ENCODE data around the gene STX11. TPM values are rescaled to one million over a fixed set of nuclear protein-coding genes. Genes with fewer than 3 reads are reported as not detected.

The STX11 gene
- total RNA-seq, 3 donors from 2014 or later: 20.0 to 46.4 (median 22.8) TPM

- TF ChIP-seq POLR2A (IDR thresholded peaks at IDR 0.05) (no peak), CTCF (IDR thresholded peaks at IDR 0.05) (no peak), POLR2AphosphoS5 (IDR thresholded peaks at IDR 0.05) (no peak)
- intact Hi-C loops (cut with DNase I; ENCODE audit: low total_unique reads): no loop called here
Observed at GRCh38 chr6:144185133-144185836, 35.0 kb downstream of the STX11 start.

GRCh38 chr6:144186817-144187625, 36.7 kb downstream of the STX11 start:
- no peak overlapping the region for H3K4me3 ChIP-seq
- intact Hi-C loops (cut with DNase I; ENCODE audit: low total_unique reads): no loop called here
- TF ChIP-seq POLR2A (IDR thresholded peaks at IDR 0.05) (no peak), CTCF (IDR thresholded peaks at IDR 0.05) (no peak), POLR2AphosphoS5 (IDR thresholded peaks at IDR 0.05) (no peak)
- no peak for DNase-seq (ENCODE audit: low spot score in 2 of 2)
- no peaks in the 10 kb centered on the region for H3K27me3 ChIP-seq
- H3K36me3 ChIP-seq: no peaks in the 10 kb centered on the region
- H3K9me3 ChIP-seq: no peaks in the 10 kb centered on the region
- H3K27ac ChIP-seq: no peak overlapping the region
- no peaks in the 10 kb centered on the region for H3K4me1 ChIP-seq

More at GRCh38 chr6:144185133-144185836, 35.0 kb downstream of the STX11 start:
- Histone ChIP-seq H3K9me3 (no peaks in the 10 kb centered on the region), H3K27me3 (no peaks in the 10 kb centered on the region), H3K27ac (no peak overlapping the region), H3K36me3 (no peaks in the 10 kb centered on the region), H3K4me1 (no peaks in the 10 kb centered on the region), H3K4me3 (no peak overlapping the region)
- DNase-seq (ENCODE audit: low spot score in 2 of 2): no peak

GRCh38 chr6:144189351-144189750, 39.0 kb downstream of the STX11 start:
- Histone ChIP-seq H3K9me3 (no peaks in the 10 kb centered on the region), H3K4me1 (no peaks in the 10 kb centered on the region), H3K27ac (no peak overlapping the region), H3K36me3 (no peaks in the 10 kb centered on the region), H3K27me3 (no peaks in the 10 kb centered on the region), H3K4me3 (no peak overlapping the region)
- intact Hi-C loops (cut with DNase I; ENCODE audit: low total_unique reads): no loop called here
- no peak for DNase-seq (ENCODE audit: low spot score in 2 of 2)
- TF ChIP-seq POLR2A (IDR thresholded peaks at IDR 0.05) (no peak), CTCF (IDR thresholded peaks at IDR 0.05) (no peak), POLR2AphosphoS5 (IDR thresholded peaks at IDR 0.05) (no peak)

GRCh38 chr6:144190080-144190479, 39.8 kb downstream of the STX11 start:
- Histone ChIP-seq H3K36me3 (no peaks in the 10 kb centered on the region), H3K27me3 (no peaks in the 10 kb centered on the region), H3K4me1 (no peaks in the 10 kb centered on the region), H3K4me3 (no peak overlapping the region), H3K27ac (no peak overlapping the region), H3K9me3 (no peaks in the 10 kb centered on the region)
- no peak for DNase-seq (ENCODE audit: low spot score in 2 of 2)
- TF ChIP-seq POLR2AphosphoS5 (IDR thresholded peaks at IDR 0.05) (no peak), CTCF (IDR thresholded peaks at IDR 0.05) (no peak), POLR2A (IDR thresholded peaks at IDR 0.05) (no peak)
- intact Hi-C loops (cut with DNase I; ENCODE audit: low total_unique reads): no loop called here

GRCh38 chr6:144190593-144190992, 40.3 kb downstream of the STX11 start:
- TF ChIP-seq CTCF (IDR thresholded peaks at IDR 0.05) (no peak), POLR2A (IDR thresholded peaks at IDR 0.05) (no peak), POLR2AphosphoS5 (IDR thresholded peaks at IDR 0.05) (no peak)
- no peaks in the 10 kb centered on the region for H3K4me1 ChIP-seq
- no peaks in the 10 kb centered on the region for H3K36me3 ChIP-seq
- no peaks in the 10 kb centered on the region for H3K9me3 ChIP-seq
- H3K27ac ChIP-seq: no peak overlapping the region
- intact Hi-C loops (cut with DNase I; ENCODE audit: low total_unique reads): no loop called here
- H3K4me3 ChIP-seq: no peak overlapping the region
- DNase-seq (ENCODE audit: low spot score in 2 of 2): no peak
- H3K27me3 ChIP-seq: no peaks in the 10 kb centered on the region

Data from breast epithelium (tissue), 4 donors.